Measurements from ENCODE around the gene HCRTR1.

HCRTR1 gene

DNA sequence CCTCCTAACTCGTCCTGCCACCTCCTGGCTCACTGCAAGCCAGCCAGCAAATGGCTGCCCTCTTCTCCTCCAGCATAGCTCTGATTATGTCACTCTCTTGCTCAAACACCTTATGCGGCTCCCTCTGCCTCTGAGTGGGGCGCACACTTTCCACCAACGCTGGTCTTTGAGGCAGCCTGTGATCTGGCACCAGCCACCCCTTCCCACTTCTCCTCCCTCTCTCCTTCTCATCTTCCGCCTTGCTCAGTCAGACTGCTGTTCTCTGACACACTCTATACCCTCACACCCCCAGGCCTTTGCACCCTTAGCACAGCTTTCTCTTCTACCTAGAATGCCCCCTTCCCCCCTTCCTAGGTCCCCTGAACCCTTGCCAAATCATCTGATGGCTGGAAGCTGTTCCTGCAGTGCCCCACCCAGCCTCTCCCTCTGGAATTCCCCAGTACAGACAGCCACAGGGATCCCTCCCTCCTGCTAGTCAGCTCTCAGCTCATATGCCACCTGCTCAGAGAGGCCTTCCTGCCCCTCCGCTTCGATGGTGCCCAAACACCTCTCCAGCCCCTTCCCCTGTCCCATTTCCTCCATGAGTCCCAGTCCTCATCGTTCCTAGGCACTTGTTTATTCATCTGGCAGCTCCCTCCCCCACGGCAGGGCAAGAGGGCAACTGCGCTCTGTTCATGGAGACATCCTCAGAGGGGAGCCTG, 48.9 kb downstream of the HCRTR1 start:
- FAIRE-seq (no peak), DNase-seq (ENCODE audit: low spot score) (no peak)

DNA sequence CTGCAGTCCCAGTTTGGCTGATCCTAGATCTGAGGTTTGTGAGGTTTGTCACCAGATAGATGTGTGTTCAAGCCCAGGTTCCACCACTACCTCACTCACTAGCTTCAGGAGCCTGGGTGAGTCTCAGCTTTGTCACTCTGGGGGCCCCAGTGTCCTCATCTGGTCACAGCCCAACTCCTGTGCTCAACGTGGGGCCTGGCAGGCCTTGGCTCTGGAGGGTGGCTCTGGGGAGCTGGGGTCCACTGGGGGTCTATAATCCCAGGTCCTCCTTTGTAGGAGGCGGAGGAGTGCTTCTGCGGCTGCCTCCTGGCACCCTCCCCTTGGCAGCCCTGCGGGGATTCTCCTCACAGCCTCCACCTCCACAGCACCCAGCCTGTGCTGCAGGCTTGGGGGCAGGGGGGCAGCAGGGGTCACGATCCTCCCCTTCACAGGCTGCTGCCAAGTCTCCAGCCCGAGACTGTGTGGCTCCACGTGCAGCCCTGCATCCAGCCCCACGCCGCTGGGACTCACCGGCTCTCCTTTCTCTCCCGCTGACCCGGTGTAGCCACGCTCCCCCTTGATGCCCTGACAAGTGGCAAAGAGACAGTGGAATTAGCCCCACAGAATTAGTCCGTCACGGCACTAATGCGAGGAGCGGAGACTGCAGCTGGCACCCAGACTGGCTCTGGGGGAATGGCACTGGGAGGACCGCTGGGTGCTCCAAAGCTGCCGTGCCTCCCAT, 49.7 kb downstream of the HCRTR1 start:
- no peak for DNase-seq (ENCODE audit: low spot score)

GRCh38 chr1:31668303-31668883, 50.9 kb downstream of the HCRTR1 start:
- no peak for DNase-seq (ENCODE audit: low spot score)
- no peak for FAIRE-seq

More for the DNA sequence above, 49.7 kb downstream of the HCRTR1 start:
- FAIRE-seq, result no peak

DNA sequence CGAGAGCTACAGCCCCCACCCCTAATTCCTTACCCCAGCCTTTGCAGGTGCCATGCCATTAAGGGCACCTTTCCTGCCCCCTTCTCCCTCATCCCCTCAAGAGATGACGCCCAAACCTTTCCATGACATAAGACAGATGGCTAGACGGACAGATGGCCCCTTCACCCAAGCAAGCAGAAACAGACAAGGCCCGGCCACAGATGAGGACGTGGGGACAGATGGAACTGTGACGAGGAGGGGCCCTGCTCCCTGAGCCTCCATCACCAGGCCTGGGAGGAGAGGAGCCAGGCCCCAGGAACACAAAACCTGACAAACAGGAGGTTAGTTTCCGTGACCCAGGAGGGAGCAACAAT, 51.9 kb downstream of the HCRTR1 start:
- no peak for DNase-seq (ENCODE audit: low spot score)

GRCh38 chr1:31669786-31670592, 52.5 kb downstream of the HCRTR1 start:
- no peak for FAIRE-seq

More for the DNA sequence above, 51.9 kb downstream of the HCRTR1 start:
- no peak for FAIRE-seq

GRCh38 chr1:31670593-31670964, 53.1 kb downstream of the HCRTR1 start:
- DNase-seq (ENCODE audit: low spot score) (no peak), FAIRE-seq (no peak)

More at GRCh38 chr1:31669786-31670592, 52.5 kb downstream of the HCRTR1 start:
- no peak for DNase-seq (ENCODE audit: low spot score)

- FAIRE-seq, result no peak
Measured at GRCh38 chr1:31671147-31671546, 53.7 kb downstream of the HCRTR1 start.

DNA sequence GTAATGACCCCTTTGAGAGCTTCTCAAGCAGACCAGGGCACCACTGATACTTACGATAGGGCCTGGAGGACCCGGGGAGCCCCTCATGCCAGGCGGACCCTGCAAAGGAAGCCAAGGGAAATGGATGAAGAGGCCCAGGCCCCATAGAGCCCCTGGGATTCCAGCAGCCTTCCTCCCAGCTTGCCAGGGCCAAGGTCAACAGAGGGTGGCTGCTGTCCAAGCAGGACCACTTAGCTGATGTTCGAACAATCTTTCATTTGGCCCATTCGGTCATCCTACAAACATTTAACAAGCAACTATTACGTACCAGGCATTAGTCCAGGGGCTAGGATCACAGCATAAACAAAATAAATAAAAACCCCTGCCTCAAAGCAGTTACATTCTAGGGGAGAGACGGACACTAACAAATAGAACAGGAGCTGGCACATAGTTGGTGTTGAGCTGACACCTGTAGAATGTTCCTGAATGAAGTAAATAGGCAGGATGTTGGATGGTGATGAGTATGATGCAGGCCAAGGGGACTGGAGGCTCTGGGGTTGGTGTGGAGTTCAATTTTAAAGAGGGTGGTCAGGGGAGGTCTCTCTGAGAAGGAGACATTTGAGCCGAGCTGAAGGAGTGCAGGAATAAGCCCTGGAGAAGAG, 54.2 kb downstream of the HCRTR1 start:
- DNase-seq (ENCODE audit: low spot score) (no peak), FAIRE-seq (no peak)

More at GRCh38 chr1:31671147-31671546, 53.7 kb downstream of the HCRTR1 start:
- DNase-seq (ENCODE audit: low spot score), result no peak

GRCh38 chr1:31672986-31673385, 55.5 kb downstream of the HCRTR1 start:
- no peak for FAIRE-seq
- no peak for DNase-seq (ENCODE audit: low spot score)

DNA sequence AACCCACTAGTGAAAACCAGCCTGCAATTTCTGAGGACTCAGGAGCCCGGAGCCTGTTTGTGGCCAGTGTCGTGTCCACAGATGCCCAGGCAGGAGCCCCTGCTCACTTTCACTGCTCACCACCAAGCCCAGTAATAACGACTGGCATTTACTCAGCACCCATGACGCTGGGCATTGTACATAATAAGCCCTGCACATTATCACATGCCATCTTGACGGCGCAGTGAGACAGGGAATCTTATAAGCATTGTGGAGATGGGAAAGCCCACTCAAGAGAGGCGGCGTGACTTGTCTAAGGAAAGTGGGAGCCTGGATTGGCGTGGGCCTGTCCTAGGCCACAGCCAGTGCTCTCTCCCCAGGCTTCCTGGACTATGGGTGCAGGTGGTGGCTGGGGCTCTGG, 55.9 kb downstream of the HCRTR1 start:
- no peak for FAIRE-seq
- DNase-seq (ENCODE audit: low spot score), result no peak

DNA sequence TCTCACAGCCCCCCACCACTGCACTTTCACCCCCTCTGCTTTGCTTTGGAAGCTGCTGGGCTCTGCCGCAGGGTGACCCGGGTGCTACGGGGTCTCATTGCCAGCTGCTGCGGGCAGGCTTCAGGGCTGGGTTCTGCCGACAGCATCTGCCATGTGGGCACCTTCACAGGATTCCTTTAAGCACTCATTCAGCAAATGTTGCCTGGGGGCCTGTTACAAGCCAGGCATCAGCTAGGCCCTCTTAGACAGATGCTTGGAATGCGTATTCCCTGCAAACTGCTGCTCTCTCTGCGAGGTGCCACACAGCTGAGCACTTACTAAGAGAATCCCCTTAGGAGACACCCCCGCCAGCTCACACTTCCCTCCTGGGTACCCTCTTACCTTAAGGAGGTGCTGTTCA, 57.1 kb downstream of the HCRTR1 start:
- DNase-seq (ENCODE audit: low spot score) (no peak), FAIRE-seq (no peak)

- FAIRE-seq (no peak), DNase-seq (ENCODE audit: low spot score) (no peak)
Measured at GRCh38 chr1:31675161-31675560, 57.7 kb downstream of the HCRTR1 start.

DNA sequence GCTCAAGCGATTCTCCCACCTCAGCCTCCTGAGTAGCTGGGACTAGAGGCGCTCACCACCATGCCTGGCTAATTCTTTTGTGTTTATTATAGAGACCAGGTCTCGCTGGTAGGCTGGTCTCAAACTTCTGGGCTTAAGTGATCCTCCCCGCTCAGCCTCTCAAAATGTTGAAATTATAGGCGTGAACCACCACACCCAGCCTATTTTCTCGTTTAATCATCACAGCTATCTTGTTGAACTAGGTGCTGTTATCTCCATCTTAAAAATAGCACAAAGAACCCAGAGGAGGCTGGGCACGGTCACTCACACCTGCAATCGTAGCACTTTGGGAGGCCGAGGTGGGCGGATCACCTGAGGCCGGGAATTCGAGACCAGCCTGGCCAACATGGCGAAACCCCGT, 58.3 kb downstream of the HCRTR1 start:
- DNase-seq (ENCODE audit: low spot score), result no peak
- FAIRE-seq, result no peak
